GM12892 (cell line): ENCODE measurements around the gene PPP1R2C. TPM values are rescaled to one million over a fixed set of nuclear protein-coding genes. Genes with fewer than 3 reads are reported as not detected.

Source experiments
- DNase-seq: peaks from one replicate; pipeline ENCODE4 v3.0.0; 2011; ENCODE audit not compliant: insufficient read length
- FAIRE-seq: peaks from 2 replicates; lab custom pipeline; 2011; peaks lifted over from hg19 to GRCh38; lab: Jason Lieb, UNC
- POLR2A ChIP-seq: IDR thresholded peaks from 2 replicates; pipeline ENCODE4 v1.6.1; 2011; ENCODE audit warnings: low read depth, low read length, control low read depth
- POLR2AphosphoS5 ChIP-seq: IDR thresholded peaks from 2 replicates; pipeline ENCODE4 v1.6.1; 2011; ENCODE audit warnings: low read depth, low read length, control low read depth
- TAF1 ChIP-seq: IDR thresholded peaks from 2 replicates; pipeline ENCODE4 v1.6.1; 2011; ENCODE audit warnings: low read depth, mild to moderate bottlenecking, control low read depth, low read length, borderline replicate concordance
- polyA plus RNA-seq: library from polyadenylated mRNA; unstranded; fragments of >200 nt; gene quantifications from one replicate; pipeline ENCODE4 v1.2.1, GENCODE V29; 2012; ENCODE audit warnings: missing spikeins, inconsistent platforms; ENCODE audit not compliant: missing spikeins

Gene PPP1R2C
- polyA plus RNA-seq: not detected

DNA sequence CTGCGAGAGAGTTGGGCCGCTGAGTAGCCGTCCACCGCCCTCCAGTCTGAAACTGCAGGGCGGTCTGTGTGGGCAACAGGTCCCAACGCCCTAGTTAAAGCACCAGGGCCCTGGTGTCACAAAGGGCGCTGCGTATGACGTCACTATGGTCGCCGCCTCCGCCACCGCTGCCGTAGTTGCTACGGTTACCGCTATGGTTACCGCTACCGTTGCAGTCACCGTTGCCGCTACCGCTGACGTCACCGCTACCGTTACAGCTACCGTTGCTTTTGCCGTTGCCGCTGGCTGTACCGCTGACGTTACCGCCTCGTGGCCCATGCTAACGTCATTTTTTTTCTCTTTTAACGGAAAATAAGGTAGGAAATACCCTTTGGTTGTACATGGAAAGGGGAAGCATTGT is at the start of gene PPP1R2C:
Gene PPP1R2C, minus strand, starts transcription at position 68 of the 400 bp plus-strand sequence. CDS start 84 bp downstream, outside the sequence.
- FAIRE-seq: no peak
- TF ChIP-seq TAF1: no peak
- TF ChIP-seq POLR2A: no peak
- no peak for TF ChIP-seq POLR2AphosphoS5
- no peak for DNase-seq

- FAIRE-seq (no peak), DNase-seq (no peak)
- TF ChIP-seq POLR2AphosphoS5 (no peak), POLR2A (no peak), TAF1 (no peak)
Measured at GRCh38 chrX:42825201-42825600, 47.2 kb upstream of the PPP1R2C start.

DNA sequence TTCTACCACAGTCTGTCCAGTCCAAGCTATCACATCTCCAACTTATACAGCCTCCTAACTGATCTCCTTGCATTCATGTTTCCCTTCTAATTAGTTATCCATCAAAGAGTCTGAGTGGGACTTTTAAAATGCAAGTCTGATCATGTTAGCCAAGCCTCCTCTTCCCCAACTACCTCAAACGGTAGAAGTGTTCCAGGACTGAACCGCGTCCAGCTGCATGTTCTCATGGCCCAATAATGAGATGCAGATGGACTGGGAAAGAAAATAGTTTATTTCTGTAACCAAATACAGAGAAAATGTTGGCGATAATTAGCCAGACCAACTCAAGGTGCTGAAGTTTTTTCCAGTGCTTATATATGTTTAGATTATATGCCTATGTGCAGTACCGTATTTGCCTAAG is 46.6 kb upstream of the PPP1R2C start:
- DNase-seq (no peak), FAIRE-seq (no peak)
- TF ChIP-seq POLR2A: no peak
- no peak for TF ChIP-seq TAF1
- TF ChIP-seq POLR2AphosphoS5: no peak

- no peak for FAIRE-seq
Measured at GRCh38 chrX:42823443-42823842, 45.5 kb upstream of the PPP1R2C start.

DNA sequence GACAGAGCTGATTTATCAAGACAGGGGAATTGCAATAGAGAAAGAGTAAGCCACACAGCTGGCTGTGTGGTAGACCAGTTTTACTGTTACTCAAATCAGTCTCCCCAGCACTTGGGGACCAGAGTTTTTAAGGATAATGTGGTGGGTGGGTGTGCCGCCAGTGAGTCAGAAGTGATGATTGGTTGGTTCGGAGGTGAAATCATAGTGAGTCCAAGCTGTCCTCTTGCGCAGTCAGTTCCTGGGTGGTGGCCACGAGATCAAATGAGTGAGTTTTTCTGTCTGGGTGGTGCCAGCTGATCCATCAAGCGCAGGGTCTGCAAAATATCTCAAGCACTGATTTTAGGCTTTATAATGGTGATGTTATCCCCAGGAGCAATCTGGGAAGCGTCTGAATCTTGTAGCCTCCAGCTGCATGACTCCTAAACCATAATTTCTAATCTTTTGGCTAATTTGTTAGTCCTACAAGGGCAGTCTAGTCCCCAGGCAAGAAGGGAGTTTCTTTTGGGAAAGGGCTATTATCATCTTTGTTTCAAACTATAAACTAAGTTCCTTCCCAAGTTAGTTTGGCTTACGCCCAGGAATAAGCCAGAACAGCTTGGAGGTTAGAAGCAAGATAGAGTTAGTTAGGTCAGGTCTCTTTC is 44.0 kb upstream of the PPP1R2C start:
- FAIRE-seq: peak; percentile 33
- TF ChIP-seq POLR2AphosphoS5: no peak
- TF ChIP-seq POLR2A: no peak
- no peak for TF ChIP-seq TAF1
- no peak for DNase-seq

More at GRCh38 chrX:42823443-42823842, 45.5 kb upstream of the PPP1R2C start:
- TF ChIP-seq POLR2AphosphoS5 (no peak), TAF1 (no peak), POLR2A (no peak)
- no peak for DNase-seq

DNA sequence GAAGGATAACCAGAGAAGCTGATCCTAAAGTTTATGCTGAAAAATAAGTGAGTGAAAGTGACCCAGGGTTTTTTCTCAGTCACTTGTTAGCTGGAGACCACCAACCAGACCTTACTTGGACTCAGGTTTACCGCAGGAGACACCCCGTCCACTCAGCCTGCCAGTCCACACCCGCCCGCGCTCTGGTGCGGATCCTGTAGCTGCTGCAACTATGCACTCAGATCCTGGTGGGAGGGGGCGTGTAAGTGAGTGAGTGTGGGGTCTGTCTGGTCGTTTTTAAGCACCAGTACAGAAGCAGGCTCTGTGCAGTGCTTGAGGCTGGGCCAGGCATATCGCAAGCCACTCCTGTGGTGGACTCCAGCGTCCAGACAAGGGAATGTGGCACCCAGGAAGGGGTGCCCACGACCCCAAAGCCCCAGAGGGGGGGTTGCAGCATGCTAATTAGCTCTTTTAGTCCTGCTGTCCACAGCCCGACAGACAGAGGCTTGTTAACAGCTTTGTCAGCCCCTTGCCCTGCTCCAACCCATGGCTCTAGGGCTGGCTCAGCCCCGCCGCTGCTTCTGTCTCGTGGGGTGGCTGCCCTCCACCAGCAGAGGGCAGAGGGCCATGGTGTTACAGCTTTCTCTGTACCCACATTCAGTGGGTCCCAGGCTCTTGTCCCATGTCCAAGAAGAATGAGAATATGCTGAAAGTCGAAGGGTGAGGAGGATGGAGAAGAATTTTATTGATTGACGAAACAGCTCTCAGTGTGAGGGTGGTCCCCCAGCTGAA is 40.4 kb upstream of the PPP1R2C start:
- FAIRE-seq: no peak
- no peak for TF ChIP-seq POLR2AphosphoS5
- TF ChIP-seq POLR2A: no peak
- TF ChIP-seq TAF1: no peak
- DNase-seq: no peak

GRCh38 chrX:42809569-42809968 is 31.6 kb upstream of the PPP1R2C start:
- no peak for FAIRE-seq
- no peak for TF ChIP-seq POLR2A
- TF ChIP-seq POLR2AphosphoS5: no peak
- TF ChIP-seq TAF1: no peak
- no peak for DNase-seq

- no peak for DNase-seq
- TF ChIP-seq TAF1: no peak
- no peak for TF ChIP-seq POLR2AphosphoS5
- TF ChIP-seq POLR2A: no peak
- no peak for FAIRE-seq
Measured at GRCh38 chrX:42807393-42807792, 29.4 kb upstream of the PPP1R2C start.

DNA sequence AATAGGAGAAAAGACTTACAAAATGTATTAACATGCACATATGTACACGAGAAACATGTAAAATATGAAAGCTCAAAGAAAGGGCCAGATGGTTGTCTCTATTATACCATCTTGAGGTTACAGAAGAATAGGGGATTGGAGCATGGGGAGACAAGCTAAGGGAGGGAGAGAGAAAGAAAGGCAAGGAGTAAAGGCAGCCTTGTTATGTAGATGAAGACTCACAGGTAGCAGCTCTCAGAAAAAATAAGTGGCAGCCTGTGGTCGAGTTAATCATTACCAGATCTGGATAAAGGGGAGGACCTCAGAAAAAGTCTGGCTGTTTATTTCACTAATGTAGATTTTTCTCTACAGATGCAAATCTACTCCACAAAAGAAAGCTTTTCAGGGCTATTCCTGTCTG is 26.6 kb upstream of the PPP1R2C start:
- FAIRE-seq (no peak), DNase-seq (no peak)
- TF ChIP-seq POLR2A: no peak
- TF ChIP-seq TAF1: no peak
- TF ChIP-seq POLR2AphosphoS5: no peak

GRCh38 chrX:42803320-42803719 is 25.4 kb upstream of the PPP1R2C start:
- no peak for FAIRE-seq
- TF ChIP-seq POLR2AphosphoS5 (no peak), TAF1 (no peak), POLR2A (no peak)
- DNase-seq: no peak

- no peak for DNase-seq
- FAIRE-seq: no peak
- no peak for TF ChIP-seq POLR2AphosphoS5
Measured at GRCh38 chrX:42797651-42798269, 19.8 kb upstream of the PPP1R2C start.

DNA sequence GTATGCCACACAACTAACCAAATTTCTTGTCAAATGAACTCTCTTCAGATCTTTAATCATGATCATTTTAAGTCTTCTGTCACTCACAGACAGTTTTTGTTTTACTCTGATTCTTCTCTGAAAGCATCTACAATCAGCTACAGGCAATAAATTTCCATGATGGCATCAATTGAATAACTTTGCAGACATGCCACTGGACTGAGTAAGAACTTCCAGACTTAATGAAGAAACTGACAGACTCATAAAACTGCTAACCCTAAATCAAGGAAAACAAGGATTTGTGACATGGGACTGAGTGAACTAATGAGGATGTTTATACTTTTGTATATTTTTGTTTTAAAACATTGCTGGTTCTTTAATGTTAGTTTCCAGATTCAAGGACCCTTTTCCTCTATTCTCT is 5.5 kb upstream of the PPP1R2C start:
- FAIRE-seq (peak; percentile 24), DNase-seq (no peak)
- no peak for TF ChIP-seq POLR2A
- TF ChIP-seq POLR2AphosphoS5: no peak
- no peak for TF ChIP-seq TAF1
